ENCODE data around the gene ABLIM1. TPM values are rescaled to one million over a fixed set of nuclear protein-coding genes. Genes with fewer than 3 reads are reported as not detected.

ABLIM1 gene
- total and polyA plus RNA-seq, 4 experiments from 2014 or later: 129 to 202 (median 188) TPM

- ChIA-PET POLR2A (ENCODE audit: partially characterized antibody) (no interaction called here), CTCF (ENCODE audit: partially characterized antibody) (no interaction called here)
- Histone ChIP-seq H3K27ac (ENCODE audit: low read depth, low read length) (no peak overlapping the region), H3K36me3 (ENCODE audit: insufficient read depth, low read length) (no peaks in the 10 kb centered on the region), H3K4me3 (ENCODE audit: low read length in 2 of 2) (no peak overlapping the region), H3K27me3 (ENCODE audit: insufficient read depth, low read length) (no peaks in the 10 kb centered on the region), H3K4me1 (ENCODE audit: insufficient read depth, low read length) (no peaks in the 10 kb centered on the region), H3K9me3 (ENCODE audit: control insufficient read depth in 1 of 2, low read length in 2 of 2) (no peaks in the 10 kb centered on the region)
- H3K4me3 Mint-ChIP-seq: no peak overlapping the region
- peaks cover 0 to 1% (median 0%) of the 10 kb centered on the region in 8 donors for H3K9me3 Mint-ChIP-seq
- no peaks in the 10 kb centered on the region for H3K36me3 Mint-ChIP-seq
- peaks cover 1 to 2% of the 10 kb centered on the region in 2 donors for H3K27me3 Mint-ChIP-seq
- H3K4me1 Mint-ChIP-seq: no peaks in the 10 kb centered on the region
- intact Hi-C loops (cut with micrococcal nuclease): no loop called here
- no peak for DNase-seq
- no peak overlapping the region for H3K27ac Mint-ChIP-seq
Measured at GRCh38 chr10:114581071-114581470, 77.0 kb downstream of the ABLIM1 start.

DNA sequence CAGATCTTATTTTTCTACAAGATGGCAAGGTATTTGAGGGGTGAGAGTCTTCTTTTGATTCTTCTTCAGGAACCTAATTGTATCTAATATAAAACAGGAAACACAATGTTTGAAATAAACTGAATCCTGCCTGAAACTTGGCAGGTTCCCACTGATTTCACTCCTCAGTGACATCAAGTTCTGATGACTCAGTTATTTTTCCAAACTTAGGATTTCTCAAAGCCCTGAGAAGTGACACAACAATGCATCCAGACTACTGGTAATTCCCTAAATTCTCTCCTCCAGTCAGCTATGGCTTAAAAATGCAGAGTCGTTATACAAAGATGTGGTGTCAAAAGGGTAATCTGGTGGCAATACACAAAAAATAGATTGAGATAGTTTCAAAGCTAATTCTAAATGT is 80.9 kb downstream of the ABLIM1 start:
- Histone ChIP-seq H3K9me3 (ENCODE audit: control insufficient read depth in 1 of 2, low read length in 2 of 2) (no peaks in the 10 kb centered on the region), H3K27me3 (ENCODE audit: insufficient read depth, low read length) (no peaks in the 10 kb centered on the region), H3K36me3 (ENCODE audit: insufficient read depth, low read length) (no peaks in the 10 kb centered on the region), H3K4me3 (ENCODE audit: low read length in 2 of 2) (no peak overlapping the region), H3K4me1 (ENCODE audit: insufficient read depth, low read length) (no peaks in the 10 kb centered on the region), H3K27ac (ENCODE audit: low read depth, low read length) (no peak overlapping the region)
- H3K4me1 Mint-ChIP-seq: no peaks in the 10 kb centered on the region
- peaks cover 0 to 1% (median 0%) of the 10 kb centered on the region in 8 donors for H3K9me3 Mint-ChIP-seq
- no peak overlapping the region for H3K4me3 Mint-ChIP-seq
- no peaks in the 10 kb centered on the region for H3K36me3 Mint-ChIP-seq
- ChIA-PET POLR2A (ENCODE audit: partially characterized antibody) (no interaction called here), CTCF (ENCODE audit: partially characterized antibody) (interaction anchor here (1.0 to 1.6 kb wide), 2 partner anchors 13 to 23 kb away, joined by 3 read pairs; no protein-coding TSS in a partner anchor)
- intact Hi-C loops (cut with micrococcal nuclease): no loop called here
- DNase-seq: no peak
- no peak overlapping the region for H3K27ac Mint-ChIP-seq
- H3K27me3 Mint-ChIP-seq: peaks cover 0 to 1% of the 10 kb centered on the region in 2 donors

- Mint-ChIP-seq H3K36me3 (no peaks in the 10 kb centered on the region), H3K4me3 (no peak overlapping the region), H3K27me3 (no peaks in the 10 kb centered on the region), H3K27ac (no peak overlapping the region), H3K4me1 (no peaks in the 10 kb centered on the region), H3K9me3 (peaks cover 0 to under 1% (median 0%) of the 10 kb centered on the region in 8 donors)
- Histone ChIP-seq H3K4me3 (ENCODE audit: low read length in 2 of 2) (no peak overlapping the region), H3K36me3 (ENCODE audit: insufficient read depth, low read length) (no peaks in the 10 kb centered on the region), H3K9me3 (ENCODE audit: control insufficient read depth in 1 of 2, low read length in 2 of 2) (no peaks in the 10 kb centered on the region), H3K4me1 (ENCODE audit: insufficient read depth, low read length) (no peaks in the 10 kb centered on the region), H3K27ac (ENCODE audit: low read depth, low read length) (no peak overlapping the region), H3K27me3 (ENCODE audit: insufficient read depth, low read length) (no peaks in the 10 kb centered on the region)
- ChIA-PET CTCF (ENCODE audit: partially characterized antibody) (interaction anchor here (1.0 to 1.6 kb wide), 2 partner anchors 13 to 23 kb away, joined by 3 read pairs; no protein-coding TSS in a partner anchor), POLR2A (ENCODE audit: partially characterized antibody) (no interaction called here)
- intact Hi-C loops (cut with micrococcal nuclease): no loop called here
- DNase-seq: no peak
Measured at GRCh38 chr10:114576716-114577115, 81.4 kb downstream of the ABLIM1 start.

DNA sequence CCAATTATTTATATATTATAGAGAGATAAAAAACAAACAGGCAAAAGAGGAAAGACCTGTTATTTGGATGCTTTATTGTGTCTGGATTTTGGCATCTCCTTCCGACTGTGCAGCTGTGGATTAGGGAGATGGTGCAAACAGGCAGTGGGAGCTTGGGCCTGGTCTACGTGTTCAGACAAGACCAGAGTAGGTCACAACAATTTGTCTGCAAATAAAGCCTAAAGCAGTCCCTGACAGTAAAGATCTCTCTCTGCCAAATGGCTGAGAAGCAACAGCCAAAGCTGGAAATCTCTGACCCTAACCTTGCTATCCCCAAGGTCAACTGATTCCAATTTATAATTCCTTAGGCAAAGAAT is 82.0 kb downstream of the ABLIM1 start:
- no peaks in the 10 kb centered on the region for H3K36me3 ChIP-seq (ENCODE audit: insufficient read depth, low read length)
- DNase-seq: no peak
- Mint-ChIP-seq H3K4me1 (no peaks in the 10 kb centered on the region), H3K27me3 (no peaks in the 10 kb centered on the region), H3K4me3 (no peak overlapping the region), H3K9me3 (no peaks in the 10 kb centered on the region), H3K36me3 (no peaks in the 10 kb centered on the region), H3K27ac (no peak overlapping the region)
- intact Hi-C loops (cut with micrococcal nuclease): no loop called here
- ChIA-PET POLR2A (ENCODE audit: partially characterized antibody) (no interaction called here), CTCF (ENCODE audit: partially characterized antibody) (interaction anchor here (1.1 to 1.6 kb wide), 3 partner anchors 14 to 23 kb away, joined by 3 read pairs; no protein-coding TSS in a partner anchor)
- no peak overlapping the region for H3K27ac ChIP-seq (ENCODE audit: low read depth, low read length)
- H3K4me1 ChIP-seq (ENCODE audit: insufficient read depth, low read length): no peaks in the 10 kb centered on the region
- H3K27me3 ChIP-seq (ENCODE audit: insufficient read depth, low read length): no peaks in the 10 kb centered on the region
- H3K9me3 ChIP-seq (ENCODE audit: control insufficient read depth in 1 of 2, low read length in 2 of 2): no peaks in the 10 kb centered on the region
- H3K4me3 ChIP-seq (ENCODE audit: low read length in 2 of 2): no peak overlapping the region

DNA sequence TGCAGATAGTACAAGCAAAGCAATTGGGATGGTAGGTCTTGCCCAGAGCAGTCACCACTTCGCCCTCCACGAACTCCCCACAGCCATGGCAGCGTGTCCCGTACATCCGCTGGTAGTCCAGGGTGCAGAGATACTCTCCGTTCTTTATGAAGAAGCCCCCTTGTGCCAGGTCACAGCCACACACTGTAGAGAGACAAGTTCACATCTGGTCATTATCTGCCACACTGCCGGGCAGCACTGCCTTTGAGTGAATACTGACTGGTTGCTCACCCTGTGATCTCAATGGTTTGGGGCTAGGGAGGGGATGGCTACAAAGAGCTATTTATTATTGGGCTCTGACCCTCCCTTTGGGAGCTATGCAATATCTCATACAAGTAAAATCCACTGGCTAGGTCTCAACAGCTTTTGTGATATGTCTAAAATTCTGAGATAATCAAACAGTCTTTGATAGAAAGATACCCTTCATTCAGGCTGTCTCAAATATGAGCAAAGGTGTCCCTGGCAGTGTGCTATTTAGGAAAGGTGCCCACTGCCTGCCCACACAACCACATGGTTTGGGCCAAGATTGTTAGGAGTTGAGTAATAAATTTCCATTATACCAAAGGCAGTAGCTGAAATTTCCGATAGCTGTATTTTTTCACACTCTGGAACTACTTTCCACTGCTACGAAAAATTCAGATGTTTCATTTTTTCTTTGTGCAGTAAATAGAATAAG is 82.5 kb downstream of the ABLIM1 start:
- Histone ChIP-seq H3K9me3 (ENCODE audit: control insufficient read depth in 1 of 2, low read length in 2 of 2) (no peaks in the 10 kb centered on the region), H3K4me3 (ENCODE audit: low read length in 2 of 2) (no peak overlapping the region), H3K4me1 (ENCODE audit: insufficient read depth, low read length) (no peaks in the 10 kb centered on the region), H3K27me3 (ENCODE audit: insufficient read depth, low read length) (no peaks in the 10 kb centered on the region), H3K36me3 (ENCODE audit: insufficient read depth, low read length) (no peaks in the 10 kb centered on the region), H3K27ac (ENCODE audit: low read depth, low read length) (no peak overlapping the region)
- ChIA-PET CTCF (ENCODE audit: partially characterized antibody) (interaction anchor here (0.8 to 1.6 kb wide), 4 partner anchors 14 to 25 kb away, joined by 3 read pairs; no protein-coding TSS in a partner anchor), POLR2A (ENCODE audit: partially characterized antibody) (no interaction called here)
- Mint-ChIP-seq H3K36me3 (no peaks in the 10 kb centered on the region), H3K4me3 (no peak overlapping the region), H3K9me3 (no peaks in the 10 kb centered on the region), H3K4me1 (no peaks in the 10 kb centered on the region), H3K27ac (no peak overlapping the region), H3K27me3 (no peaks in the 10 kb centered on the region)
- intact Hi-C loops (cut with micrococcal nuclease): no loop called here
- no peak for DNase-seq

- Histone ChIP-seq H3K4me1 (ENCODE audit: insufficient read depth, low read length) (no peaks in the 10 kb centered on the region), H3K27me3 (ENCODE audit: insufficient read depth, low read length) (no peaks in the 10 kb centered on the region), H3K9me3 (ENCODE audit: control insufficient read depth in 1 of 2, low read length in 2 of 2) (no peaks in the 10 kb centered on the region), H3K4me3 (ENCODE audit: low read length in 2 of 2) (no peak overlapping the region), H3K36me3 (ENCODE audit: insufficient read depth, low read length) (no peaks in the 10 kb centered on the region), H3K27ac (ENCODE audit: low read depth, low read length) (no peak overlapping the region)
- no peak overlapping the region for H3K27ac Mint-ChIP-seq
- intact Hi-C loops (cut with micrococcal nuclease): no loop called here
- ChIA-PET CTCF (ENCODE audit: partially characterized antibody) (interaction anchor here (1.2 kb wide), 1 partner anchor 121 kb away, joined by 4 read pairs; no protein-coding TSS in a partner anchor), POLR2A (ENCODE audit: partially characterized antibody) (no interaction called here)
- H3K36me3 Mint-ChIP-seq: no peaks in the 10 kb centered on the region
- H3K9me3 Mint-ChIP-seq: no peaks in the 10 kb centered on the region
- H3K27me3 Mint-ChIP-seq: no peaks in the 10 kb centered on the region
- H3K4me3 Mint-ChIP-seq: no peak overlapping the region
- no peak for DNase-seq
- H3K4me1 Mint-ChIP-seq: no peaks in the 10 kb centered on the region
Measured at GRCh38 chr10:114573330-114574045, 84.6 kb downstream of the ABLIM1 start.

- Histone ChIP-seq H3K9me3 (ENCODE audit: control insufficient read depth in 1 of 2, low read length in 2 of 2) (no peaks in the 10 kb centered on the region), H3K27ac (ENCODE audit: low read depth, low read length) (no peak overlapping the region), H3K36me3 (ENCODE audit: insufficient read depth, low read length) (no peaks in the 10 kb centered on the region), H3K27me3 (ENCODE audit: insufficient read depth, low read length) (no peaks in the 10 kb centered on the region), H3K4me1 (ENCODE audit: insufficient read depth, low read length) (no peaks in the 10 kb centered on the region), H3K4me3 (ENCODE audit: low read length in 2 of 2) (no peak overlapping the region)
- H3K4me1 Mint-ChIP-seq: no peaks in the 10 kb centered on the region
- H3K27ac Mint-ChIP-seq: no peak overlapping the region
- CTCF ChIA-PET (ENCODE audit: partially characterized antibody): interaction anchor here (0.9 to 1.0 kb wide), 2 partner anchors 99 to 177 kb away, joined by 3 to 4 read pairs; no protein-coding TSS in a partner anchor
- POLR2A ChIA-PET (ENCODE audit: partially characterized antibody): no interaction called here
- intact Hi-C loops (cut with micrococcal nuclease): no loop called here
- no peaks in the 10 kb centered on the region for H3K27me3 Mint-ChIP-seq
- no peaks in the 10 kb centered on the region for H3K9me3 Mint-ChIP-seq
- H3K4me3 Mint-ChIP-seq: no peak overlapping the region
- DNase-seq: no peak
- no peaks in the 10 kb centered on the region for H3K36me3 Mint-ChIP-seq
Measured at GRCh38 chr10:114571316-114571999, 86.6 kb downstream of the ABLIM1 start.

Measured in CD4-positive, alpha-beta memory T cell (primary cell).